ENCODE measurements around the gene KRT81.

DNA sequence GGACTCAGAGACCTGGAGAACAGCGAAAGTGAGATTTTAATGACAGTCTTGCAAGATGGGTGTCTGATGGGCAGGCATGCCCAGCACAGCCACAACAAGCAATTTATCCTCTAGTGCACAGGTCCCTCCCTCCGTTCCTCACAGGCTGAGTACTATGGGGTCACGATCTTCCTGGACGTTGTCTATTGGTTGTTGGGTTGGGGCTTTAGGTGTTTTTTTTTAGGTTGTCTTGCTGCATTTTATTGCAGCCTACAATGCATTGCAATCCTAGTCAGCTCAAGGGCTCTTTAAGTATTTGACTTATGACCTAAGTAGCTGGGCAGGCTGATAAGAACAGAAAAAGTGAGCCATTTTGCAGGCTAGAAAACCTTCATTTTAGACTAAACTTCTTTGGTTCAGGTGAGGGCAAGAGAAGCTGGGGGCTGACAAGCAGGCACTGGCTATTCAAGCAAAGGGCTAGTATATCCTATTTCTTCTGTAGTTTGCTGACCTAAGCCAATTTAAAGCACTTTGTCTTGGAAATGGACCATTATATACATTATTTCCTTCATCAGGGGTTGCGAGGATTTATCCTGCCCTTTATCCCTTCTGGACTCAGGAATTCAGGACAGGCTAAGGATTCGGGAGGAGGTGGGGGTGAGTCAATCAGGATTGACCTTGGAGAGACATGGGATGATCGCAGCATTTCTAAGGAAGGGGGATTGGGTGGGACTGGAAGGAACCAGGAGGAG is 52.3 kb downstream of the KRT81 start:
- TF ChIP-seq, protein P1, sequence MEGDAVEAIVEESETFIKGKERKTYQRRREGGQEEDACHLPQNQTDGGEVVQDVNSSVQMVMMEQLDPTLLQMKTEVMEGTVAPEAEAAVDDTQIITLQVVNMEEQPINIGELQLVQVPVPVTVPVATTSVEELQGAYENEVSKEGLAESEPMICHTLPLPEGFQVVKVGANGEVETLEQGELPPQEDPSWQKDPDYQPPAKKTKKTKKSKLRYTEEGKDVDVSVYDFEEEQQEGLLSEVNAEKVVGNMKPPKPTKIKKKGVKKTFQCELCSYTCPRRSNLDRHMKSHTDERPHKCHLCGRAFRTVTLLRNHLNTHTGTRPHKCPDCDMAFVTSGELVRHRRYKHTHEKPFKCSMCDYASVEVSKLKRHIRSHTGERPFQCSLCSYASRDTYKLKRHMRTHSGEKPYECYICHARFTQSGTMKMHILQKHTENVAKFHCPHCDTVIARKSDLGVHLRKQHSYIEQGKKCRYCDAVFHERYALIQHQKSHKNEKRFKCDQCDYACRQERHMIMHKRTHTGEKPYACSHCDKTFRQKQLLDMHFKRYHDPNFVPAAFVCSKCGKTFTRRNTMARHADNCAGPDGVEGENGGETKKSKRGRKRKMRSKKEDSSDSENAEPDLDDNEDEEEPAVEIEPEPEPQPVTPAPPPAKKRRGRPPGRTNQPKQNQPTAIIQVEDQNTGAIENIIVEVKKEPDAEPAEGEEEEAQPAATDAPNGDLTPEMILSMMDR (IDR thresholded peaks at IDR 0.05; ENCODE audit: insufficient read depth, low read depth, low read length), result no peak
- TF ChIP-seq EZH2 (IDR thresholded peaks at IDR 0.05; ENCODE audit: insufficient read depth, low read length), result no peak

Data from astrocyte (in vitro differentiated cells and primary cell).